H7 (cell line): ENCODE measurements around the gene GRPR. TPM values are rescaled to one million over a fixed set of nuclear protein-coding genes. Genes with fewer than 3 reads are reported as not detected.

ENCODE experiments used
- DNase-seq: peaks from one replicate; pipeline ENCODE4 v3.0.0; 2012
- H3K27me3 ChIP-seq: 2 replicates; pipeline ENCODE4 v1.6.0; 2011; ENCODE audit warnings: mild to moderate bottlenecking, low read length; ENCODE audit not compliant: control insufficient read depth, insufficient read depth
- H3K36me3 ChIP-seq: replicated peaks from 2 replicates; pipeline ENCODE4 v1.5.1; 2011; ENCODE audit warnings: low read length; ENCODE audit not compliant: control insufficient read depth, insufficient read depth
- H3K4me3 ChIP-seq: 2 replicates; pipeline ENCODE4 v1.5.1; 2011; ENCODE audit warnings: low read depth, mild to moderate bottlenecking, control low read depth, low read length, moderate library complexity; ENCODE audit not compliant: insufficient read depth
- total RNA-seq: library from RNA; depleted of rRNA; stranded (reverse); fragments of >200 nt; shearing (Covaris generic); gene quantifications from 2 replicates; pipeline ENCODE4 v1.2.3, GENCODE V29; 2014

GRPR gene
- total RNA-seq, 1 experiment from 2014 or later = 3.9 TPM

- DNase-seq = no peak
- Histone ChIP-seq H3K27me3 (no peaks in the 10 kb centered on the region), H3K36me3 (no peaks in the 10 kb centered on the region), H3K4me3 (no peak overlapping the region)
Measured at GRCh38 chrX:16119353-16120220, 3.8 kb upstream of the GRPR start.

GRCh38 chrX:16120431-16120830, 2.9 kb upstream of the GRPR start:
- DNase-seq = no peak
- Histone ChIP-seq H3K36me3 (peaks cover 1% of the 10 kb centered on the region; the same call in 1 of the 2 replicates), H3K4me3 (no peak overlapping the region), H3K27me3 (no peaks in the 10 kb centered on the region)

GRCh38 chrX:16124201-16124600, 836 bp downstream of the GRPR start:
- no peak for DNase-seq
- Histone ChIP-seq H3K4me3 (peak overlapping the region; percentile 50; the same call in 1 of the 2 replicates), H3K36me3 (peaks cover 10% of the 10 kb centered on the region), H3K27me3 (no peaks in the 10 kb centered on the region)

- Histone ChIP-seq H3K36me3 (peaks cover 21% of the 10 kb centered on the region), H3K4me3 (peak overlapping the region; percentile 50), H3K27me3 (no peaks in the 10 kb centered on the region)
- DNase-seq = no peak
Measured at GRCh38 chrX:16125520-16126149, 2.3 kb downstream of the GRPR start.

GRCh38 chrX:16130707-16131106, 7.3 kb downstream of the GRPR start:
- H3K27me3 ChIP-seq = no peaks in the 10 kb centered on the region
- H3K36me3 ChIP-seq = peaks cover 32% of the 10 kb centered on the region
- no peak overlapping the region for H3K4me3 ChIP-seq
- no peak for DNase-seq

GRCh38 chrX:16134936-16135335, 11.6 kb downstream of the GRPR start:
- H3K27me3 ChIP-seq = no peaks in the 10 kb centered on the region
- H3K4me3 ChIP-seq = no peak overlapping the region
- DNase-seq = no peak
- H3K36me3 ChIP-seq = peaks cover 23% of the 10 kb centered on the region

DNA sequence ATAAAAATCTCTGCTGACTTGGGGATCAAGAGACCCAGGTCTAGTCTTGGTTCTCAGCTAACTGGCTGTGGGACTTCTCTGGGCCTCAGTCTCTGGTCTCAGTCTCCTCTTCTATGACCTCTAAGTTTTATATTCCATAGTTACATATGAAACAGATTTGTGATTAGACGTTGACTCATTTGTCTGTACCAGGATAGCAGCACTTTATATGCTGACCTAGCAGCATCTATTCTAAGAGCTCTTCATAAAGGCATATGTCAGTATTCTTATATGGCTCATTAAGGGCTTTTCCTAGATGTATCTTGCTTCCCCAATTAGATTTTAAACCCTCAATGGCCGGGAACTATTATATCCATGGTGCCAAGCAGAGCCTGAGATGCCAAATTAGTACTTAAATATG, 12.7 kb downstream of the GRPR start:
- no peaks in the 10 kb centered on the region for H3K27me3 ChIP-seq
- no peak for DNase-seq
- peaks cover 18% of the 10 kb centered on the region for H3K36me3 ChIP-seq

GRCh38 chrX:16137416-16138107, 14.2 kb downstream of the GRPR start:
- DNase-seq = no peak
- H3K27me3 ChIP-seq = no peaks in the 10 kb centered on the region
- H3K36me3 ChIP-seq = peaks cover 23% of the 10 kb centered on the region
- no peak overlapping the region for H3K4me3 ChIP-seq

More for the DNA sequence above, 12.7 kb downstream of the GRPR start:
- no peak overlapping the region for H3K4me3 ChIP-seq

DNA sequence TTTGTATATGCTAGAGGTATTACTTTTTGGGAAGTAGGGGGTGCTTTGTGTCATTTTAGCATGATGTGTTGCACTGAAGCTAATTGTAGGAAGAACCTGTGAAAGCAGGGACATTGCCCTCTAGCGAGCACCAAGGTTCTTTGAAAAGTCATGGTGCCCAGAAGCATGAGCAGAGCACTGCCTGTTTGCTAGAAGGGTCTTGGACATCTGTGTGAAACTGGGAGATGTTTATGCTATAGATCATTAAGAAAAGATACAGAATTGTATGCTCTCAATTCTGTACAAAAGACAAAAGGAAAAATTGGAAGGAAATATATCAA, 14.7 kb downstream of the GRPR start:
- DNase-seq = no peak

GRCh38 chrX:16140448-16140847, 17.1 kb downstream of the GRPR start:
- Histone ChIP-seq H3K27me3 (no peaks in the 10 kb centered on the region), H3K36me3 (peaks cover 24% of the 10 kb centered on the region), H3K4me3 (no peak overlapping the region)
- no peak for DNase-seq

More for the DNA sequence above, 14.7 kb downstream of the GRPR start:
- Histone ChIP-seq H3K36me3 (peaks cover 25% of the 10 kb centered on the region), H3K4me3 (no peak overlapping the region), H3K27me3 (no peaks in the 10 kb centered on the region)

DNA sequence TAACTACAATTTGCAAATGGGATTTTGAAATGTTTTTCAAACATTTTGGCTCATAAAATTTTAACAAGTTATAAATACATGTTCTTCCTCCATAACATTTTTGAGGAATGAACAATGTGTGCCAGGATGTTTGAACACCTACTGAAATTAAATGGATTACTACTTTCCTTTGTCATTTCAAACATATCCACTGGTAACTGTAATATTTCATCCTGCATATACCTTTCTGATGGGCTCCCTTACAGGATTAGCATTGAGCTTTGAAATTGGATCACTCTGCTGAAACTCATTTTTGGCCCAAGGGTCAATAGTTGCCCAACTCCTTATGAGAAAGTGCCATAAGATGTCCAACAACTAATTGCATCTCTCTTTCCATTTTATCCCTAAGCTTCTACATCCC, 17.6 kb downstream of the GRPR start:
- H3K4me3 ChIP-seq = no peak overlapping the region
- no peaks in the 10 kb centered on the region for H3K27me3 ChIP-seq
- no peak for DNase-seq
- peaks cover 21% of the 10 kb centered on the region for H3K36me3 ChIP-seq

GRCh38 chrX:16141422-16142245, 18.3 kb downstream of the GRPR start:
- Histone ChIP-seq H3K4me3 (no peak overlapping the region), H3K27me3 (no peaks in the 10 kb centered on the region), H3K36me3 (peaks cover 19% of the 10 kb centered on the region)
- DNase-seq = no peak

DNA sequence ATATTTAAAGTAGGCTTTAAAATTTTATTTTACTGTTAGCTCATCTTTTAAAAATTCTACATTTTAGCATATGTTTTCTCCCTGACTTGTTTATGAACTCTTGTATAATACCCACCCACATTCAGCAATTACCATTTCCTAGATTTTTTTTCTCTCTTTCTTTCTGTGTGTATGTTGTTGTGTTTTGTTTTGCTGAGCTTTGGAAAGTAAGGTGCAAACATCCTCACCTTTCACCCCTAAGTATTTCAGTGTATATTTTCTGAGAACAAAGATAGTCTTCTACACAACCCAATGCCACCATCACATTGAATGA, 18.8 kb downstream of the GRPR start:
- peaks cover 19% of the 10 kb centered on the region for H3K36me3 ChIP-seq
- no peaks in the 10 kb centered on the region for H3K27me3 ChIP-seq
- DNase-seq = no peak
- H3K4me3 ChIP-seq = no peak overlapping the region

GRCh38 chrX:16143968-16144367, 20.6 kb downstream of the GRPR start:
- Histone ChIP-seq H3K27me3 (no peaks in the 10 kb centered on the region), H3K36me3 (peaks cover 24% of the 10 kb centered on the region), H3K4me3 (no peak overlapping the region)
- no peak for DNase-seq
